GM21423 (cell line): ENCODE measurements around the gene PPP2R2C.

Experiments
- ATAC-seq: cut with Tn5 transposase; IDR thresholded peaks from one replicate; pipeline ENCODE4 v1.9.1; 2021; ENCODE audit warnings: mild to moderate bottlenecking, moderate library complexity; ENCODE audit not compliant: unreplicated experiment

Gene PPP2R2C

GRCh38 chr4:6472387-6473263 is at the start of gene PPP2R2C:
TSS of gene PPP2R2C (minus strand) at chr4:6472614. CDS start at chr4:6472229, 385 bp downstream.
- ATAC-seq, result no peak

- ATAC-seq, result no peak
Observed at GRCh38 chr4:6520978-6521377, 48.6 kb upstream of the PPP2R2C start.

GRCh38 chr4:6520051-6520636 is 47.7 kb upstream of the PPP2R2C start:
- ATAC-seq, result no peak

GRCh38 chr4:6517171-6517570 is 44.8 kb upstream of the PPP2R2C start:
- no peak for ATAC-seq

- ATAC-seq, result no peak
Observed at GRCh38 chr4:6516762-6517161, 44.3 kb upstream of the PPP2R2C start.

- no peak for ATAC-seq
Observed at GRCh38 chr4:6516281-6516680, 43.9 kb upstream of the PPP2R2C start.

- ATAC-seq, result no peak
Observed at GRCh38 chr4:6513678-6514077, 41.3 kb upstream of the PPP2R2C start.

GRCh38 chr4:6509587-6509986 is 37.2 kb upstream of the PPP2R2C start:
- no peak for ATAC-seq

- no peak for ATAC-seq
Observed at GRCh38 chr4:6507345-6507744, 34.9 kb upstream of the PPP2R2C start.

GRCh38 chr4:6506616-6507140 is 34.3 kb upstream of the PPP2R2C start:
- no peak for ATAC-seq

GRCh38 chr4:6504900-6505496 is 32.6 kb upstream of the PPP2R2C start:
- ATAC-seq, result no peak

- ATAC-seq, result no peak
Observed at GRCh38 chr4:6502747-6503465, 30.5 kb upstream of the PPP2R2C start.

- ATAC-seq, result no peak
Observed at GRCh38 chr4:6502147-6502546, 29.7 kb upstream of the PPP2R2C start.

- no peak for ATAC-seq
Observed at GRCh38 chr4:6501171-6501570, 28.8 kb upstream of the PPP2R2C start.

- no peak for ATAC-seq
Observed at GRCh38 chr4:6500481-6501140, 28.2 kb upstream of the PPP2R2C start.

- no peak for ATAC-seq
Observed at GRCh38 chr4:6499238-6499600, 26.8 kb upstream of the PPP2R2C start.

- no peak for ATAC-seq
Observed at GRCh38 chr4:6498511-6499237, 26.3 kb upstream of the PPP2R2C start.

- no peak for ATAC-seq
Observed at GRCh38 chr4:6497796-6498195, 25.4 kb upstream of the PPP2R2C start.

GRCh38 chr4:6495736-6496135 is 23.3 kb upstream of the PPP2R2C start:
- no peak for ATAC-seq

- ATAC-seq, result no peak
Observed at GRCh38 chr4:6495296-6495590, 22.8 kb upstream of the PPP2R2C start.
